Raji (cell line): ENCODE results near the gene KCNN1.
A peak's percentile ranks its signal among the peaks of the same experiment; 100 is the strongest.

ENCODE experiments used
- POLR2A ChIP-seq: IDR thresholded peaks from 2 replicates; pipeline ENCODE4 v1.6.1; 2011; ENCODE audit warnings: low read depth, low read length, control low read depth; ENCODE audit not compliant: insufficient read depth

Gene KCNN1

GRCh38 chr19:17944301-17944700, 22.6 kb upstream of the KCNN1 start:
- TF ChIP-seq POLR2A, result no peak

DNA sequence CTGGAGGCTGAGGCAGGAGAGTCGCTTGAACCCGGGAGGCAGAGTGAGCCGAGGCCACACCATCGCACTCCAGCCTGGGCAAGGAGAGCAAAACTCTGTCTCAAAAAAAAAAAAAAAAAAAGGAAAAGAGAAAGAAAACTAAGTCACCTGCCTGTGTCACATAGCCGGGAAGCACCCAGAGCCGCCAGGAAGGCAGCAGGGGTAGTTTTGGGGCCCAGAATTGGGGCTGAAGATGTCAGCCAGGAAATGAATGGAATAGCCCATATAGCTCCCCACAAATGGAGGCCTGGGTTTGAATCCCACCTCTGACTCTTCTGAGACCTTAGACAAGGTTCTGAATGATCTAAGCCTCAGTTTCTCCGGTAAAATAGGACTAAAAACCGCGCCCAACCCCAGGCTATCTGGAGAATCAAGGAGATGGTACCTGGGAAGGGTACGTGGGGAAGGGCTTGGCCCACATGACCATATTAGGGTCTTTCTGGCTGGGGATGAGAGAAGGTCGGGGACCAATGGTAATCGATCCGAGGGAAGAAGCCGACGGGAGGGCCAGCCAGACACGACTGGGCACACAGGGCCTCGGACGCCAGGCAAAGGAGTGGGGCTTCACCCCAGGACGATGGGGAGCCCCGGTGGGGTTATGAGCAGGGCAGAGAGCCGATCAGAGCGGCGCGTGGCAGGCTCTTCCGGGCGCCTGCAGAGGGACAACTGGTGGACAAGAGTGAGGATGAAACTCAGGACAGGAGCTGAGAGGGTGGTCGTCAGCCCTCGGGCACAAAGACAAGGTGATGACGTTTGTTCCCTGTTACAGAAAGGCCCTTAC, 19.7 kb upstream of the KCNN1 start:
- TF ChIP-seq POLR2A, result peak; percentile 40; the same call in 1 of the 2 replicates

DNA sequence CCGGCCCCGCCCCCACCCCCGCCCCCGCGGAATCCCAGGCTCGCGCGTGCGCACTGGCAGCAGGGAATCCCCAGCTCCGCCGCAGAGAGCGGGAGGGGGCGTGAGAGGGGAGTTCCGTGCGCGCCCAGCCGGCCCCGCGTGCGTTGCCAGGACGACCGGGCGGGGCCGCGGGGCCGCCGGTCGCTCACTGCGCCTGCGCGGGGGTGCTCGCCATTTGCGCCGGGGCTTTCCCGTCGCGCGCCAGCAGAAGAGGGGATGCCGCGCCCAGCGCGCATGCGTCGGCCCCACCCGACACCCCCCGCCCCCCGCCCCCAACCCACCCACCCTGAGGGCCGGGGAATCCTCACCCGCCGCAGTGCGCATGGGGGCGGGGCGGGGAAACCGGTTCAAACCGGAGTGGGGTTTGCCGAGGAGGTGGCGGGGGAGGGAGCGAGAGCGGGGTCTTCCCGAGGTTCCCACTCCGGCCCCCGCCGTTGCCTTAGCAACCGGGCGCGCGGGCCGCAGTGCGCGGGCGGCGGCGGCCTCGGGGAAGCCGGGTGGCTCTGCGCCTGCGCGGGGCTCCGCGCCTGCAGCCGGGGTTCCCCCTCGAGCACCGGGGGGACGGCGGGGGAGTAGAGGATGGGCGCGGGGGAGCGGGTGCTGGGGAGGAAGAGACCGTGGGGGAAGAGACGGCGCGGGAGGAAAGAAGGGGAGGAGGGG, 18.9 kb upstream of the KCNN1 start:
- 0 out of 2 replicates have a peak, but pooled peaks have one; percentile 10 for TF ChIP-seq POLR2A

- TF ChIP-seq POLR2A, result no peak
Observed at GRCh38 chr19:17948514-17948900, 18.4 kb upstream of the KCNN1 start.

- no peak for TF ChIP-seq POLR2A
Observed at GRCh38 chr19:17948931-17949930, 17.7 kb upstream of the KCNN1 start.

- TF ChIP-seq POLR2A, result no peak
Observed at GRCh38 chr19:17949956-17950309, 17.0 kb upstream of the KCNN1 start.

DNA sequence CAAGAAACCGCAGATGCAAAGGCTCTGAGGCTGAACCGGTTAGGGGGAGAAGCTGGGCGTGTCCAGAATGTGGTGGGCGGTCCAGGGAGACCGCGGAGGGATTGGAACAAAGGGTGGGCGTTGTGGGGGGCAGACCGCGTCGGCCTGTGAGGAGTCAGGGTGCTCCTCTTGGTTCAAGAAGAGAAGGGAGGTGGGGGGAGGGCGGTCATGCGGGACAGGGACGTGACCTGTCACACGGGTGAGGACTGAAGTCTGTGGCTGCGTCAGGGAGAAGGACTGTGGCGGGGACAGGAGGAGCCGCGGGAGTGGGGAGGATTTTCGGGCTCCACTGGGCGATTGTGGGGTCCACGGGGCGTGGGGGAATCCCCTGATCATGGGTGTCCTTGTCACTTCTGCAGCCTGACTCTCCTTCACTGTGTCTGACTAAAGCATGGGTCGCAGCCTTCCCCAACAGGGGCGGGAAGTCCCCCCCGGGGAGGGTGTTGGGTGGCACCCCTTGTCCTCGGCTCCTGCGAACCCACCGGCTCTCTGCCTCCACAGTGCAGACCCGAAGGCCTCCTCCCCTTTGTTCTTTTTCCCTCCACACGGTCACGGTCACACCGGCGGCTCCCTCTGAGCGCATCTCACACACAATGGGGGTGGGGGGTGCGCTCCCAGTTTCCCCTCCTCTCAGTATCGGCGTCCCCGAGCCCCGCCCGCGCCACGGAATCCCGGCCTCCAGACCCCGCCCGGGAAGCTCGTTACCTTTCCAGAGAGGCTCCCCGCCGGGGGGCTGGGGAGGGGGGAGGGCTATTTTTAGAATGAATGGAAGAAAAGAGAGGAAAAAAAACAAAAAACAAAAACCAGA, 16.4 kb upstream of the KCNN1 start:
- TF ChIP-seq POLR2A, result no peak

DNA sequence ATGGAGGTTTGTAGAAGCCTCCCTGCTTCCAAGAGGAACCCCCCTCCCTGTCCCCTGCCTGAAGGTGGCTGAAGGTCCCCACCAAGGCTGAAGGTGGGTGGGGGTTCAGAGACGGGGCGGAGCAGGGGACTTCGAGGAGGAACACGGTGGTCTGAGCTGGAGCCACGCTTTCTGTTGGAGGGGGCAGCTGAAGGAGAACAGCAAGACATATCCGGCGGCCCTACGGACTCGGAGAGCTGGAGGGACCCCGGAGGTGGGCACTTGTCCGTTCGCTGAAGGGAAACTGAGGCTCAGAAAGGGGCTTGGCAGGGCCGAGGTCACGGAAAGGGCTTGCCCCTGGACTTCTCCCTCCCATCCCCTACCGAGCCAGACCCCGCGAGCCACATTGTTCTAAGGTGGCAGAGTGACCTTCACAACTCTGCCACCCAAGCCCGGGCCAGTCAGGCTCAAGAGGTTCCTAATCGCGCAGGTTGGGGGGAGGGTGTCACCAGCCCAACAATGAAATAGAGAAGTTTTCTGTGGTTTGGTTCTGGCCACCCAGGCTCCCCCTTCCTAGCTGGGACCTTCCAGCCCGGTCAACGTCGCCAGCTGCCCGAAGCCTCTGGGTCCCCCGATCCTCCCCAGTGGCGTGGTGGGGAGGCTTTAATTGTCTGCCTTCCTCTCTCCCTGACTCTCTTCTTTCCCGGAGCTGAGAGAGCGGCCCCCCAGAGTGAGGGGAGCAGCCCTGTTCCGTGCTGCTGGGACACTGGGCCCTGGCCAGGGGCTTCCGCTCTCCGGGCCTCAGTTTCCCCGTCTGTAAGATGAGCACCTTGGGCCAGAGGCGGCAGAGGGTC, 15.5 kb upstream of the KCNN1 start:
- TF ChIP-seq POLR2A, result no peak

DNA sequence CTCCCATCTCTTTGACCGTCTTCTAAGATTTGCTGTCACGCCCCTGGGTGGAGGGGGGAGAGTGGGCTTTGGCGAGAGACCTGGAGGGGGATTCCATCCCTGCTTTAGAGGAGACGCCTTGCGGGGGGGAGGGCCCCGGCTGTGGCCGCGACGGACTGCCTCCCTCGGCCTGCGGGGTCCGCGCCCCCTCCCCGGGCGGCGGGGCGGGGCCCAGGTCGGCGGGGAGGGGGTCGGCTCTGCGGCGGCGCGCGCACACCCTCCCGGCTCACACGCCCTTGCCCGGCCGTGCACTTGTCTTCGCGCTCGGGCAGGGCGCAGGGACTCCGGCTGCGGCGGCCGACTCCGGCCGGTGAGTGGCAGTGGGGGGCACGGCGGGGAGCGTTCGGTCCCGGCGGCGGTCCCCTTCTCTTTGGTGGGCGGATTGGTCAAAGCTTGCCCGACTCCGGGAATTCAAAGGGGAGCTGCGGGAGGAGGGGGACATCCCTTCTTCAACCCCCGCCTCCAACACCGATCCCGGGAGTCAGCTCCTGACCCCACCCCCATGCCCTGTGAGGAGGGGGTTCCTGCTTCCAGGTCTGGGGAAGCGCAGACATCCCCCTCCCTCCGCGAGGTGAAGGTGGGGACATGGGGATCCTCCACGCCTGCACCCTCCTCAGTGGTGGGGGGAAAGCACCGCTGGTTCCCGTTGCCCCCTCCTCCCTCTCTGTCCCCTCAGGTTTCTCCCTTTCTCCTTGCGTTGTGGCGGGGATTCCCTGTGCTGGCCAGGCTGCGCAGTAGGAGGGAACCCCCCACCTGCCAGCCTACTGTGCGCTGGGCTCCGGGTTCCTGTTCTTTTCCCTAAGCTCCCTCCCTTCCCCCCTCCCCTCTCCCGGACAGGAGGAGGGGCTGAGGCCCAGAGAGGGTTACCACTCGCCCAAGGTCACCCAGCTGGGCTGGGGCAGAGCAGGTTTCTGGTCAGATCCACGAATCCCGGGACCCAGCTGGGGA, 14.6 kb upstream of the KCNN1 start:
- no peak for TF ChIP-seq POLR2A

DNA sequence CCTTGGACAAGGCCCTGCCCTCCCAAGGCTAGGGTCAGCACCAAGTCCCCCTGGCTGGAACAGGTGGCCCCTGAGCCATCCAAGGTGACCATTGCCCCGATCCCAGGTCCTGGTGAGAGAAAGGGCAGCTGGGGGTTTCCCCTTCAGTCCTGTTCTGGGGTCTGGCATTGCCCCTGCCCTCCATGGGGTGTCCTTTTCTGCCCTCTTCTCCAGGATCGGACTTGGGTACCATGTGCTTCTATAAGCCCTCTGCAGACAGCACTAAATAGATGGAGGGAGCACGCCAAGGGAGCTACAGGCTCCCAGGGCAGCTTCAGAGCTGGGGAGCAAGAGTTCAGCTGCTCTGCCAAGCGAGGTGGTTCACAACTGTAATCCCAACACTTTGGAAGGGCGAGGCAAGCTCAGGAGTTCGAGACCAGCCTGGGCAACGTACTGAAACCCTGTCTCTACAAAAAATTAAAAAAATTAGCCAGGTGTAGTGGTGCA, 13.5 kb upstream of the KCNN1 start:
- TF ChIP-seq POLR2A, result no peak

GRCh38 chr19:17953869-17954268, 13.0 kb upstream of the KCNN1 start:
- no peak for TF ChIP-seq POLR2A

GRCh38 chr19:17954401-17954800, 12.5 kb upstream of the KCNN1 start:
- no peak for TF ChIP-seq POLR2A

GRCh38 chr19:17957149-17957849, 9.6 kb upstream of the KCNN1 start:
- no peak for TF ChIP-seq POLR2A
